ENCODE data around the gene CNTD1.

Gene CNTD1

DNA sequence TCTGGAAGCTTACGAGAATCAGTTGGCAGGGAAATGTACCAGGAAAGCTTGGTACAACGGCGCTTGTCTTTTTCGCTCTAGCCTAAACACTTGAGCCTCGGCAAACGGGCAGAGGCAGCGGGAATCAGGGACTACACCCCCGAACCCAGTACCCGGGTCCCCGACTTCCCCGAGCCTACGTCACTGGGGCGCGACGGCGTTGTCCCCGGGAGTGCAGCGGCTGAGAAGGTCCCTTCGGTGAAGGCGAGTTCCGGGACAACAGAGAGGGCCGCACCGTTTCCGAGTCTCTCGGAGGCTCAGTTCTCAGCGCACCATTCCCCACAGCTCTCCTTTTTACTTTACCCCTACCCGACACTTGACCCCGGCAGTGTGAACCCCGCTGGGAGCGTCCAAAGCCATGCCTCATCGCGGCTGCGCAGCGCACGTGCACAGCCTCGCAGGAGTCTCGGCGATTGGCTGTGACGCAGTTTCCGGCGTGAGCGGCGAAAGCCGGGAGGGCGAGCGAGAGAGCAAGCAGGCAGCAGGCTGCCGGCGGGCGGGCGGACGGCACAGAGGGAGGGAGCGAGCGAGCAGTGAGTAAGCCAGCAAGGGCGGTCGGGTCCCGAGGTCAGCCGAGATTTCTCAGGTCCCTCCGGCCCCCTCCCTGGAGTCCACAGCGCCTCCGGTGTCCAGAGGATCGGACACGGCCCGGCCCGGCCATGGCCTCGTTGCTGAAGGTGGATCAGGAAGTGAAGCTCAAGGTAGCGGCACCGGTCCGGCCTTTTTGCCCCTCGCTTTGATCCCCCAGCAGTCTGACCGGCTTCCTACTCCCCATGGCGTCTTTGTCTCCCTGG lies 34.5 kb downstream of the CNTD1 start, which contains the start of gene PSME3 (continued):
- TF ChIP-seq ATF2 (tag by site-specific recombination; IDR thresholded peaks at IDR 0.05; ENCODE audit: low read depth) (0 out of 2 replicates have a peak, but pooled peaks have one; percentile 4), ZNF558 (tag by site-specific recombination; IDR thresholded peaks at IDR 0.05) (no peak), ZNF629 (tag by site-specific recombination; IDR thresholded peaks at IDR 0.05) (peak; percentile 93), ZNF768 (tag by site-specific recombination; IDR thresholded peaks at IDR 0.05) (no peak), ZFP69B (tag by site-specific recombination; IDR thresholded peaks at IDR 0.05) (0 out of 2 replicates have a peak, but pooled peaks have one; percentile 25), TRIM28 (IDR thresholded peaks at IDR 0.05; ENCODE audit: borderline replicate concordance, low read length) (no peak), ZNF354C (tag by site-specific recombination; IDR thresholded peaks at IDR 0.05; ENCODE audit: borderline replicate concordance, low read depth) (no peak), ZNF529 (tag by site-specific recombination; IDR thresholded peaks at IDR 0.05; ENCODE audit: insufficient replicate concordance) (no peak), ZBTB7A (tag by site-specific recombination; IDR thresholded peaks at IDR 0.05; ENCODE audit: low read depth) (no peak), BCL11B (tag by site-specific recombination; IDR thresholded peaks at IDR 0.05; ENCODE audit: low read depth) (peak; percentile 33; the same call in 1 of the 2 replicates), ZNF404 (tag by site-specific recombination; IDR thresholded peaks at IDR 0.05) (no peak), ZNF423 (tag by site-specific recombination; IDR thresholded peaks at IDR 0.05) (peak; percentile 49; the same call in 1 of the 2 replicates), ZNF792 (tag by site-specific recombination; IDR thresholded peaks at IDR 0.05) (no peak), ZNF677 (tag by site-specific recombination; IDR thresholded peaks at IDR 0.05) (no peak), ZNF514 (tag by site-specific recombination; IDR thresholded peaks at IDR 0.05) (no peak), ZNF24 (tag by site-specific recombination; IDR thresholded peaks at IDR 0.05) (peak; percentile 70; the same call in 1 of the 2 replicates), REPIN1 (tag by site-specific recombination; IDR thresholded peaks at IDR 0.05; ENCODE audit: low read depth) (no peak), BCL11A (tag by site-specific recombination; IDR thresholded peaks at IDR 0.05; ENCODE audit: low read depth) (no peak), ZNF785 (tag by site-specific recombination; IDR thresholded peaks at IDR 0.05) (no peak), ZXDB (tag by site-specific recombination; IDR thresholded peaks at IDR 0.05) (peak; percentile 89), AEBP2 (tag by site-specific recombination; IDR thresholded peaks at IDR 0.05; ENCODE audit: borderline replicate concordance) (no peak)
- TF ChIP-seq, protein P1, sequence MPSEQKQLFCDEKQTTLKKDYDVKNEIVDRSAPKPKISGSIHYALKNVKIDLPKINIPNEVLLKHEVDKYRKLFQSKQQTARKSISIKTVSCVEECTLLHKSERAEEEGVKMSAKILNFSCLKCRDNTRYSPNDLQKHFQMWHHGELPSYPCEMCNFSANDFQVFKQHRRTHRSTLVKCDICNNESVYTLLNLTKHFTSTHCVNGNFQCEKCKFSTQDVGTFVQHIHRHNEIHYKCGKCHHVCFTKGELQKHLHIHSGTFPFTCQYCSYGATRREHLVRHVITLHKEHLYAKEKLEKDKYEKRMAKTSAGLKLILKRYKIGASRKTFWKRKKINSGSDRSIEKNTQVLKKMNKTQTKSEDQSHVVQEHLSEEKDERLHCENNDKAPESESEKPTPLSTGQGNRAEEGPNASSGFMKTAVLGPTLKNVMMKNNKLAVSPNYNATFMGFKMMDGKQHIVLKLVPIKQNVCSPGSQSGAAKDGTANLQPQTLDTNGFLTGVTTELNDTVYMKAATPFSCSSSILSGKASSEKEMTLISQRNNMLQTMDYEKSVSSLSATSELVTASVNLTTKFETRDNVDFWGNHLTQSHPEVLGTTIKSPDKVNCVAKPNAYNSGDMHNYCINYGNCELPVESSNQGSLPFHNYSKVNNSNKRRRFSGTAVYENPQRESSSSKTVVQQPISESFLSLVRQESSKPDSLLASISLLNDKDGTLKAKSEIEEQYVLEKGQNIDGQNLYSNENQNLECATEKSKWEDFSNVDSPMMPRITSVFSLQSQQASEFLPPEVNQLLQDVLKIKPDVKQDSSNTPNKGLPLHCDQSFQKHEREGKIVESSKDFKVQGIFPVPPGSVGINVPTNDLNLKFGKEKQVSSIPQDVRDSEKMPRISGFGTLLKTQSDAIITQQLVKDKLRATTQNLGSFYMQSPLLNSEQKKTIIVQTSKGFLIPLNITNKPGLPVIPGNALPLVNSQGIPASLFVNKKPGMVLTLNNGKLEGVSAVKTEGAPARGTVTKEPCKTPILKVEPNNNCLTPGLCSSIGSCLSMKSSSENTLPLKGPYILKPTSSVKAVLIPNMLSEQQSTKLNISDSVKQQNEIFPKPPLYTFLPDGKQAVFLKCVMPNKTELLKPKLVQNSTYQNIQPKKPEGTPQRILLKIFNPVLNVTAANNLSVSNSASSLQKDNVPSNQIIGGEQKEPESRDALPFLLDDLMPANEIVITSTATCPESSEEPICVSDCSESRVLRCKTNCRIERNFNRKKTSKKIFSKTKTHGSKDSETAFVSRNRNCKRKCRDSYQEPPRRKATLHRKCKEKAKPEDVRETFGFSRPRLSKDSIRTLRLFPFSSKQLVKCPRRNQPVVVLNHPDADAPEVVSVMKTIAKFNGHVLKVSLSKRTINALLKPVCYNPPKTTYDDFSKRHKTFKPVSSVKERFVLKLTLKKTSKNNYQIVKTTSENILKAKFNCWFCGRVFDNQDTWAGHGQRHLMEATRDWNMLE (tag by site-specific recombination; conservative IDR thresholded peaks at IDR 0.05; ENCODE audit: low read depth) = peak; percentile 65; the same call in 1 of the 2 replicates
- TF ChIP-seq, protein P2, sequence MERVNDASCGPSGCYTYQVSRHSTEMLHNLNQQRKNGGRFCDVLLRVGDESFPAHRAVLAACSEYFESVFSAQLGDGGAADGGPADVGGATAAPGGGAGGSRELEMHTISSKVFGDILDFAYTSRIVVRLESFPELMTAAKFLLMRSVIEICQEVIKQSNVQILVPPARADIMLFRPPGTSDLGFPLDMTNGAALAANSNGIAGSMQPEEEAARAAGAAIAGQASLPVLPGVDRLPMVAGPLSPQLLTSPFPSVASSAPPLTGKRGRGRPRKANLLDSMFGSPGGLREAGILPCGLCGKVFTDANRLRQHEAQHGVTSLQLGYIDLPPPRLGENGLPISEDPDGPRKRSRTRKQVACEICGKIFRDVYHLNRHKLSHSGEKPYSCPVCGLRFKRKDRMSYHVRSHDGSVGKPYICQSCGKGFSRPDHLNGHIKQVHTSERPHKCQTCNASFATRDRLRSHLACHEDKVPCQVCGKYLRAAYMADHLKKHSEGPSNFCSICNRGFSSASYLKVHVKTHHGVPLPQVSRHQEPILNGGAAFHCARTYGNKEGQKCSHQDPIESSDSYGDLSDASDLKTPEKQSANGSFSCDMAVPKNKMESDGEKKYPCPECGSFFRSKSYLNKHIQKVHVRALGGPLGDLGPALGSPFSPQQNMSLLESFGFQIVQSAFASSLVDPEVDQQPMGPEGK (tag by site-specific recombination; IDR thresholded peaks at IDR 0.05) = no peak; the same call in none of the 2 replicates
- TF ChIP-seq, protein P3, sequence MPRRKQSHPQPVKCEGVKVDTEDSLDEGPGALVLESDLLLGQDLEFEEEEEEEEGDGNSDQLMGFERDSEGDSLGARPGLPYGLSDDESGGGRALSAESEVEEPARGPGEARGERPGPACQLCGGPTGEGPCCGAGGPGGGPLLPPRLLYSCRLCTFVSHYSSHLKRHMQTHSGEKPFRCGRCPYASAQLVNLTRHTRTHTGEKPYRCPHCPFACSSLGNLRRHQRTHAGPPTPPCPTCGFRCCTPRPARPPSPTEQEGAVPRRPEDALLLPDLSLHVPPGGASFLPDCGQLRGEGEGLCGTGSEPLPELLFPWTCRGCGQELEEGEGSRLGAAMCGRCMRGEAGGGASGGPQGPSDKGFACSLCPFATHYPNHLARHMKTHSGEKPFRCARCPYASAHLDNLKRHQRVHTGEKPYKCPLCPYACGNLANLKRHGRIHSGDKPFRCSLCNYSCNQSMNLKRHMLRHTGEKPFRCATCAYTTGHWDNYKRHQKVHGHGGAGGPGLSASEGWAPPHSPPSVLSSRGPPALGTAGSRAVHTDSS (tag by site-specific recombination; IDR thresholded peaks at IDR 0.05) = no peak
- TF ChIP-seq, protein P4, sequence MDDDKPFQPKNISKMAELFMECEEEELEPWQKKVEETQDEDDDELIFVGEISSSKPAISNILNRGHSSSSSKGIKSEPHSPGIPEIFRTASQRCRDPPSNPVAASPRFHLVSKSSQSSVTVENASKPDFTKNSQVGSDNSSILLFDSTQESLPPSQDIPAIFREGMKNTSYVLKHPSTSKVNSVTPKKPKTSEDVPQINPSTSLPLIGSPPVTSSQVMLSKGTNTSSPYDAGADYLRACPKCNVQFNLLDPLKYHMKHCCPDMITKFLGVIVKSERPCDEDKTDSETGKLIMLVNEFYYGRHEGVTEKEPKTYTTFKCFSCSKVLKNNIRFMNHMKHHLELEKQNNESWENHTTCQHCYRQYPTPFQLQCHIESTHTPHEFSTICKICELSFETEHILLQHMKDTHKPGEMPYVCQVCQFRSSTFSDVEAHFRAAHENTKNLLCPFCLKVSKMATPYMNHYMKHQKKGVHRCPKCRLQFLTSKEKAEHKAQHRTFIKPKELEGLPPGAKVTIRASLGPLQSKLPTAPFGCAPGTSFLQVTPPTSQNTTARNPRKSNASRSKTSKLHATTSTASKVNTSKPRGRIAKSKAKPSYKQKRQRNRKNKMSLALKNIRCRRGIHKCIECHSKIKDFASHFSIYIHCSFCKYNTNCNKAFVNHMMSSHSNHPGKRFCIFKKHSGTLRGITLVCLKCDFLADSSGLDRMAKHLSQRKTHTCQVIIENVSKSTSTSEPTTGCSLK (tag by site-specific recombination; IDR thresholded peaks at IDR 0.05) = no peak
